ENCODE measurements around the gene FOXP3. TPM values are rescaled to one million over a fixed set of nuclear protein-coding genes. Genes with fewer than 3 reads are reported as not detected.

The FOXP3 gene
- polyA plus RNA-seq, 3 donors, result 0.10 TPM; not detected in 2

GRCh38 chrX:49290215-49290614, 25.7 kb upstream of the FOXP3 start:
- intact Hi-C loops (cut with micrococcal nuclease), result loop anchor here in 1 of 2 donors (10.0 kb wide), 1 partner anchor 465 kb away; no protein-coding TSS in a partner anchor
- no peak for TF ChIP-seq CTCF (IDR thresholded peaks at IDR 0.05)
- Histone ChIP-seq H3K9me3 (replicated peaks in 1 of 2; ENCODE audit: control insufficient read depth in 1 of 2, insufficient read depth in 1 of 2, low read length in 2 of 2) (no peaks in the 10 kb centered on the region), H3K27ac (ENCODE audit: low read depth in 1 of 2, low read length in 2 of 2) (no peak overlapping the region), H3K27me3 (ENCODE audit: control insufficient read depth in 2 of 2, insufficient read depth in 2 of 2, low read length in 2 of 2) (no peaks in the 10 kb centered on the region), H3K4me1 (ENCODE audit: control insufficient read depth in 1 of 2, insufficient read depth in 2 of 2, low read length in 2 of 2) (no peaks in the 10 kb centered on the region), H3K36me3 (replicated peaks in 1 of 2; ENCODE audit: control insufficient read depth in 1 of 2, insufficient read depth in 2 of 2, low read length in 2 of 2) (no peaks in the 10 kb centered on the region), H3K79me2 (ENCODE audit: insufficient read depth, low read length) (no peaks in the 10 kb centered on the region), H4K20me1 (ENCODE audit: insufficient read depth, low read length) (no peaks in the 10 kb centered on the region), H2AFZ (ENCODE audit: insufficient read depth, low read depth, low read length, poor library complexity, severe bottlenecking) (no peak overlapping the region), H3K4me2 (replicated peaks; ENCODE audit: extremely low read depth, low read length, poor library complexity, severe bottlenecking) (no peak overlapping the region), H3K9ac (ENCODE audit: insufficient read depth, low read length, poor library complexity, severe bottlenecking) (no peak overlapping the region), H3K4me3 (replicated peaks in 1 of 3; ENCODE audit: low read depth in 2 of 3, low read length in 3 of 3) (no peak overlapping the region)
- peaks cover 0 to 2% (median 0%) of the 10 kb centered on the region in 7 donors for H3K9me3 Mint-ChIP-seq
- H3K4me1 Mint-ChIP-seq, result peaks cover 5% of the 10 kb centered on the region
- H3K36me3 Mint-ChIP-seq, result peaks cover 0 to 3% of the 10 kb centered on the region in 2 donors
- 100% methylated on average over 1 of the region's 7 CpGs for WGBS (ENCODE audit: insufficient coverage)
- DNase-seq, result no peak
- H3K27me3 Mint-ChIP-seq (ENCODE audit: low read depth in 3 of 3), result peaks cover 0 to 8% (median 4%) of the 10 kb centered on the region in 3 donors
- H3K4me3 Mint-ChIP-seq, result no peak overlapping the region
- H3K27ac Mint-ChIP-seq, result no peak overlapping the region

GRCh38 chrX:49287665-49288064, 23.2 kb upstream of the FOXP3 start:
- H3K4me1 Mint-ChIP-seq, result peaks cover 5% of the 10 kb centered on the region
- H3K27ac Mint-ChIP-seq, result no peak overlapping the region
- no peak overlapping the region for H2AFZ ChIP-seq (ENCODE audit: insufficient read depth, low read depth, low read length, poor library complexity, severe bottlenecking)
- intact Hi-C loops (cut with micrococcal nuclease), result loop anchor here in 1 of 2 donors (10.0 kb wide), 1 partner anchor 467 kb away; no protein-coding TSS in a partner anchor
- H3K4me3 ChIP-seq (replicated peaks in 1 of 3; ENCODE audit: low read depth in 2 of 3, low read length in 3 of 3), result no peak overlapping the region
- no CpG with 5 or more reads among the region's 1 CpG for WGBS (ENCODE audit: insufficient coverage)
- H3K9me3 ChIP-seq (replicated peaks in 1 of 2; ENCODE audit: control insufficient read depth in 1 of 2, insufficient read depth in 1 of 2, low read length in 2 of 2), result no peaks in the 10 kb centered on the region
- DNase-seq, result no peak
- no peaks in the 10 kb centered on the region for H4K20me1 ChIP-seq (ENCODE audit: insufficient read depth, low read length)
- H3K9me3 Mint-ChIP-seq, result peaks cover 0 to 2% (median 0%) of the 10 kb centered on the region in 7 donors
- H3K36me3 Mint-ChIP-seq, result peaks cover 0 to 3% of the 10 kb centered on the region in 2 donors
- no peak overlapping the region for H3K4me3 Mint-ChIP-seq
- H3K27me3 Mint-ChIP-seq (ENCODE audit: low read depth in 3 of 3), result peaks cover 0 to 5% (median 4%) of the 10 kb centered on the region in 3 donors
- no peaks in the 10 kb centered on the region for H3K27me3 ChIP-seq (ENCODE audit: control insufficient read depth in 2 of 2, insufficient read depth in 2 of 2, low read length in 2 of 2)
- H3K4me2 ChIP-seq (replicated peaks; ENCODE audit: extremely low read depth, low read length, poor library complexity, severe bottlenecking), result no peak overlapping the region
- H3K79me2 ChIP-seq (ENCODE audit: insufficient read depth, low read length), result no peaks in the 10 kb centered on the region
- no peak overlapping the region for H3K9ac ChIP-seq (ENCODE audit: insufficient read depth, low read length, poor library complexity, severe bottlenecking)
- no peaks in the 10 kb centered on the region for H3K4me1 ChIP-seq (ENCODE audit: control insufficient read depth in 1 of 2, insufficient read depth in 2 of 2, low read length in 2 of 2)
- H3K27ac ChIP-seq (ENCODE audit: low read depth in 1 of 2, low read length in 2 of 2), result no peak overlapping the region
- H3K36me3 ChIP-seq (replicated peaks in 1 of 2; ENCODE audit: control insufficient read depth in 1 of 2, insufficient read depth in 2 of 2, low read length in 2 of 2), result no peaks in the 10 kb centered on the region
- TF ChIP-seq CTCF (IDR thresholded peaks at IDR 0.05), result no peak

All from CD14-positive monocyte (primary cell).